ENCODE results near the gene PPFIBP2.
A peak's percentile ranks its signal among the peaks of the same experiment; 100 is the strongest.

The PPFIBP2 gene

DNA sequence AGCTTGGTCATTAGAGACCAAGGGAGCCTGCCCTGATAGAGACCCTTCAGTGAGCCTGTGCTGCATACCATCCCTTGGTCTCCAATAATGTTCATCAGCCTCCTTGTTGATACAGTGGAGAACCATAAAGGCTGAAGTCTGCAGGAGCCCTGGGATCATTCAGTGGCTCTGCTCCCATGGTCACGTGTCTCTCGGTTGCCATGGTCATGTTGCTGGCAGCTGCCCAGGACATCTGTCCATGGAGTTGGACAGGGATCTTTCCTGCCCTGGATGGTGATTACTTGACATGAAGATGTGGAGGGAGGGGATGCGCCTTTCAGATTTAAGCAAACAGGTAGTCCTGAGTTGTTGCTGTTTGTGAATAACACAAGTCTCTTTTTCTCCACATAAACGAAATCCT lies 121.3 kb downstream of the PPFIBP2 start:
- ATAC-seq (ENCODE audit: low read depth) = no peak
- H3K36me3 ChIP-seq (ENCODE audit: low read depth) = no peaks in the 10 kb centered on the region
- no peak for DNase-seq (ENCODE audit: low spot score)
- TF ChIP-seq, protein P1, sequence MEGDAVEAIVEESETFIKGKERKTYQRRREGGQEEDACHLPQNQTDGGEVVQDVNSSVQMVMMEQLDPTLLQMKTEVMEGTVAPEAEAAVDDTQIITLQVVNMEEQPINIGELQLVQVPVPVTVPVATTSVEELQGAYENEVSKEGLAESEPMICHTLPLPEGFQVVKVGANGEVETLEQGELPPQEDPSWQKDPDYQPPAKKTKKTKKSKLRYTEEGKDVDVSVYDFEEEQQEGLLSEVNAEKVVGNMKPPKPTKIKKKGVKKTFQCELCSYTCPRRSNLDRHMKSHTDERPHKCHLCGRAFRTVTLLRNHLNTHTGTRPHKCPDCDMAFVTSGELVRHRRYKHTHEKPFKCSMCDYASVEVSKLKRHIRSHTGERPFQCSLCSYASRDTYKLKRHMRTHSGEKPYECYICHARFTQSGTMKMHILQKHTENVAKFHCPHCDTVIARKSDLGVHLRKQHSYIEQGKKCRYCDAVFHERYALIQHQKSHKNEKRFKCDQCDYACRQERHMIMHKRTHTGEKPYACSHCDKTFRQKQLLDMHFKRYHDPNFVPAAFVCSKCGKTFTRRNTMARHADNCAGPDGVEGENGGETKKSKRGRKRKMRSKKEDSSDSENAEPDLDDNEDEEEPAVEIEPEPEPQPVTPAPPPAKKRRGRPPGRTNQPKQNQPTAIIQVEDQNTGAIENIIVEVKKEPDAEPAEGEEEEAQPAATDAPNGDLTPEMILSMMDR (IDR thresholded peaks at IDR 0.05; ENCODE audit: poor library complexity, severe bottlenecking) = no peak
- no peaks in the 10 kb centered on the region for H3K9me3 ChIP-seq (ENCODE audit: severe bottlenecking)
- H3K27me3 ChIP-seq (ENCODE audit: insufficient read depth, poor library complexity, severe bottlenecking) = no peaks in the 10 kb centered on the region
- H3K4me1 ChIP-seq (ENCODE audit: insufficient read depth, poor library complexity, severe bottlenecking) = peaks cover 2% of the 10 kb centered on the region
- H3K27ac ChIP-seq (ENCODE audit: poor library complexity, severe bottlenecking) = no peak overlapping the region
- no peak overlapping the region for H3K4me3 ChIP-seq (ENCODE audit: severe bottlenecking)

DNA sequence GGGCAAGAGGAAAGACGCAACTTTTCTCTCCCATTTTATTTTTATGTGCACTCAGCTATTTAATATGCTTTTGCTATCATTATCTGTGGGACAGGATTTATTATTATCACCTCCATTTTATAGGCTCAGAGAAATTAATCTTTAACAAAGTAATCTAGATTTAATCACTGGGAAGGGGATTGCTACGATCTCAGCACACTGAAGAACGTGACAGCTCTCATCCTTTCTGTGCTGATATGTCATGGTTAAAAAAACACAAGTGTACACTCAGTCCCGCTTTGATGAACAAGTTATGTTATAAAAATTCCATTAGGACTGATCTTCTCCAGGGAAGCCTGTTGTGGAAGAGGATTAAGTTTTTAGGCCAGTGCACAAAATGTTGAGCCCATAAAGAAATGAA lies 121.9 kb downstream of the PPFIBP2 start:
- ATAC-seq (ENCODE audit: low read depth) = no peak
- Histone ChIP-seq H3K36me3 (ENCODE audit: low read depth) (no peaks in the 10 kb centered on the region), H3K4me3 (ENCODE audit: severe bottlenecking) (no peak overlapping the region), H3K4me1 (ENCODE audit: insufficient read depth, poor library complexity, severe bottlenecking) (peaks cover 2% of the 10 kb centered on the region), H3K27ac (ENCODE audit: poor library complexity, severe bottlenecking) (no peak overlapping the region), H3K9me3 (ENCODE audit: severe bottlenecking) (no peaks in the 10 kb centered on the region), H3K27me3 (ENCODE audit: insufficient read depth, poor library complexity, severe bottlenecking) (no peaks in the 10 kb centered on the region)
- no peak for DNase-seq (ENCODE audit: low spot score)
- TF ChIP-seq, protein P1 (IDR thresholded peaks at IDR 0.05; ENCODE audit: poor library complexity, severe bottlenecking) = no peak

GRCh38 chr11:7636350-7636749 lies 122.6 kb downstream of the PPFIBP2 start:
- no peak for ATAC-seq (ENCODE audit: low read depth)
- TF ChIP-seq, protein P1 (IDR thresholded peaks at IDR 0.05; ENCODE audit: poor library complexity, severe bottlenecking) = no peak
- DNase-seq (ENCODE audit: low spot score) = no peak
- no peak overlapping the region for H3K4me3 ChIP-seq (ENCODE audit: severe bottlenecking)
- no peaks in the 10 kb centered on the region for H3K27me3 ChIP-seq (ENCODE audit: insufficient read depth, poor library complexity, severe bottlenecking)
- H3K9me3 ChIP-seq (ENCODE audit: severe bottlenecking) = no peaks in the 10 kb centered on the region
- peaks cover 2% of the 10 kb centered on the region for H3K4me1 ChIP-seq (ENCODE audit: insufficient read depth, poor library complexity, severe bottlenecking)
- H3K36me3 ChIP-seq (ENCODE audit: low read depth) = no peaks in the 10 kb centered on the region
- H3K27ac ChIP-seq (ENCODE audit: poor library complexity, severe bottlenecking) = no peak overlapping the region

GRCh38 chr11:7637447-7638157 lies 123.8 kb downstream of the PPFIBP2 start:
- H3K9me3 ChIP-seq (ENCODE audit: severe bottlenecking) = no peaks in the 10 kb centered on the region
- ATAC-seq (ENCODE audit: low read depth) = peak; percentile 91
- no peak for DNase-seq (ENCODE audit: low spot score)
- peaks cover 2% of the 10 kb centered on the region for H3K4me1 ChIP-seq (ENCODE audit: insufficient read depth, poor library complexity, severe bottlenecking)
- H3K27me3 ChIP-seq (ENCODE audit: insufficient read depth, poor library complexity, severe bottlenecking) = no peaks in the 10 kb centered on the region
- no peaks in the 10 kb centered on the region for H3K36me3 ChIP-seq (ENCODE audit: low read depth)
- no peak overlapping the region for H3K4me3 ChIP-seq (ENCODE audit: severe bottlenecking)
- TF ChIP-seq, protein P1 (IDR thresholded peaks at IDR 0.05; ENCODE audit: poor library complexity, severe bottlenecking) = no peak
- H3K27ac ChIP-seq (ENCODE audit: poor library complexity, severe bottlenecking) = no peak overlapping the region

Data from RWPE2 (cell line).